SK-N-SH (cell line): ENCODE results near the gene ABCC3. TPM values are rescaled to one million over a fixed set of nuclear protein-coding genes. Genes with fewer than 3 reads are reported as not detected.
A peak's percentile ranks its signal among the peaks of the same experiment; 100 is the strongest.

Experiments used
- CTCF ChIA-PET: fragments of 300-600, 350-600 bp; formaldehyde crosslinking; extraction: SDS; loops from one replicate; lab custom pipeline; 2021; lab: Yijun Ruan, JAX
- POLR2A ChIA-PET: fragments of 350-600 bp; sonication (Branson Sonifier 250); formaldehyde crosslinking; extraction: SDS; loops from one replicate; lab custom pipeline; 2020; ENCODE audit warnings: antibody characterized with exemption, inconsistent platforms; lab: Yijun Ruan, JAX
- DNase-seq: peaks from one replicate; pipeline ENCODE4 v3.0.0; 2012
- H2AFZ ChIP-seq: fragments of 200-600 bp; sonication (generic); 2 replicates; pipeline ENCODE4 v1.8.1; 2016; ENCODE audit warnings: antibody characterized with exemption, mild to moderate bottlenecking, low read depth
- H3F3A ChIP-seq: fragments of 200-600 bp; sonication (generic); replicated peaks from 2 replicates; pipeline ENCODE3; 2016; ENCODE audit warnings: antibody characterized with exemption, mild to moderate bottlenecking; ENCODE audit not compliant: insufficient read depth
- H3K27ac ChIP-seq, 2 experiments: fragments of 200-500 bp in 1 of 2; fragments of 200-600 bp in 1 of 2; sonication (Bioruptor generic) in 1 of 2; sonication (generic), shearing (Covaris generic) in 1 of 2; 2 replicates each; pipeline versions ENCODE4 v1.5.1 to v1.6.1; 2014 to 2016; ENCODE audit warnings: low read depth in 2 of 2, inconsistent platforms in 1 of 2, low read length in 1 of 2, mild to moderate bottlenecking in 1 of 2, mixed read lengths in 1 of 2
- H3K27me3 ChIP-seq: fragments of 200-600 bp; sonication (generic), shearing (Covaris generic); 2 replicates; pipeline ENCODE4 v1.6.1; 2016; ENCODE audit warnings: mixed run types; ENCODE audit not compliant: insufficient read depth
- H3K36me3 ChIP-seq, 2 experiments: fragments of 200-500 bp in 1 of 2; fragments of 200-600 bp in 1 of 2; sonication (Bioruptor generic) in 1 of 2; sonication (generic) in 1 of 2; replicated peaks in 1 of 2; 2 replicates each; pipeline versions ENCODE3 to v1.5.1; 2014 to 2016; ENCODE audit warnings: low read length in 1 of 2, mild to moderate bottlenecking in 1 of 2; ENCODE audit not compliant: insufficient read depth in 2 of 2, control insufficient read depth in 1 of 2
- H3K4me1 ChIP-seq, 2 experiments: fragments of 200-500 bp in 1 of 2; fragments of 200-600 bp in 1 of 2; sonication (Bioruptor generic) in 1 of 2; sonication (generic), shearing (Covaris generic) in 1 of 2; 2 replicates each; pipeline versions ENCODE4 v1.5.1 to v1.6.1; 2014 to 2016; ENCODE audit warnings: low read depth in 1 of 2, low read length in 1 of 2, mixed run types in 1 of 2; ENCODE audit not compliant: insufficient read depth in 2 of 2, control insufficient read depth in 1 of 2
- H3K4me2 ChIP-seq: fragments of 200-600 bp; sonication (generic), shearing (Covaris generic); 2 replicates; pipeline ENCODE4 v1.6.1; 2017; ENCODE audit warnings: mixed run types
- H3K4me3 ChIP-seq, 2 experiments: fragments of 200-500 bp in 1 of 2; fragments of 200-600 bp in 1 of 2; sonication (Bioruptor generic) in 1 of 2; sonication (generic), shearing (Covaris generic) in 1 of 2; 2 replicates each; pipeline versions ENCODE4 v1.5.1 to v1.8.1; 2014 to 2016; ENCODE audit warnings: low read depth in 2 of 2, inconsistent platforms in 1 of 2, low read length in 1 of 2, mild to moderate bottlenecking in 1 of 2, mixed read lengths in 1 of 2, moderate library complexity in 1 of 2
- H3K79me2 ChIP-seq: fragments of 200-600 bp; sonication (generic); 2 replicates; pipeline ENCODE4 v1.8.1; 2017; ENCODE audit warnings: mild to moderate bottlenecking; ENCODE audit not compliant: insufficient read depth
- H3K9ac ChIP-seq: fragments of 200-600 bp; sonication (generic); 2 replicates; pipeline ENCODE4 v1.6.1; 2017; ENCODE audit warnings: mixed run types
- H3K9me2 ChIP-seq: fragments of 200-600 bp; sonication (generic); 2 replicates; pipeline ENCODE4 v1.6.1; 2017; ENCODE audit warnings: mixed run types
- H3K9me3 ChIP-seq: fragments of 200-600 bp; sonication (generic); 2 replicates; pipeline ENCODE4 v1.6.1; 2017; ENCODE audit warnings: mixed run types, mild to moderate bottlenecking, moderate library complexity
- H4K20me1 ChIP-seq: fragments of 200-600 bp; sonication (generic); 2 replicates; pipeline ENCODE4 v1.6.1; 2017; ENCODE audit warnings: mild to moderate bottlenecking, mixed run types; ENCODE audit not compliant: insufficient read depth
- EP300 ChIP-seq, 2 experiments: IDR thresholded peaks; 2 replicates each; pipeline versions ENCODE4 v1.4.0 to v1.6.1; 2012; ENCODE audit warnings: borderline replicate concordance in 1 of 2, low read depth in 1 of 2, low read length in 1 of 2
- SIN3A ChIP-seq: IDR thresholded peaks from 2 replicates; pipeline ENCODE4 v1.6.1; 2012; ENCODE audit warnings: low read depth, mild to moderate bottlenecking, low read length, moderate library complexity, borderline replicate concordance
- WGBS: methylation state at CpG from one replicate; pipeline ENCODE4 v1.1.6; 2017; ENCODE audit warnings: low lambda C conversion rate; 5-methylcytosine and 5-hydroxymethylcytosine counted together
- polyA plus RNA-seq, 3 experiments: library from polyadenylated mRNA; depleted of rRNA; stranded (reverse); fragments of >200 nt; gene quantifications; 2 replicates each; pipeline ENCODE4 v1.2.3, GENCODE V29; 2012
- TF ChIP-seq, protein P1 (sequence below): IDR thresholded peaks from 2 replicates; pipeline ENCODE4 v1.4.0; 2012; ENCODE audit warnings: low read depth
- TF ChIP-seq, protein P2 (sequence below): fragments of 200-600 bp; sonication (generic); IDR thresholded peaks from 2 replicates; pipeline ENCODE4 v1.6.1; 2017; ENCODE audit warnings: antibody characterized with exemption, mild to moderate bottlenecking, moderate library complexity

Gene ABCC3
- polyA plus RNA-seq, 1 of the 3 experiments (the other 2 are of a cell fraction) = 185 TPM

DNA sequence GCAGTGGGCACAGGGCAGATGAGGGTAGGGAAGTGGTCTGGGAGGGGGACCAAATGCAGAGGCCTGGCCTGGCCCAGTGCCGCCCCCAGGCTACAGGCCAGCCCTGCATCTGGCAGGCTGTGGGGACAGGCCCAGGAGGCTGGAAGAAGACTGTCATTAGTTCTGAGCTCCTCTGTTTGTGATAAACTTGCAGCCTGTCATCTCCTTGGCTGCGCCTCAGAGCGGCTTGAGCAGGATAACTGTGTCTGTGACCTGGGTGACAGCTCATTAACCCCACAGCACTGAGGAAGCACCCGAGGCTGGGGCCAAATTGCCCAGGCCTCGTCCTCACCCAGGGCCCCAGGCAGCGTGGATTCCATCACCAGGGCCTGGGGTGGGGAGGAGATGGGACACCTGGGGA lies 23.9 kb downstream of the ABCC3 start:
- Histone ChIP-seq H3K4me1 (peaks cover 39 to 44% of the 10 kb centered on the region in 2 experiments), H3K27ac (peak overlapping the region; percentile 77; a peak in 3 of 4 replicates), H4K20me1 (no peaks in the 10 kb centered on the region), H3K27me3 (no peaks in the 10 kb centered on the region), H3K4me2 (no peak overlapping the region), H2AFZ (no peak overlapping the region), H3F3A (peaks cover 35% of the 10 kb centered on the region), H3K9ac (no peak overlapping the region), H3K4me3 (no peak overlapping the region), H3K36me3 (peaks cover 3 to 16% of the 10 kb centered on the region in 2 experiments), H3K79me2 (peaks cover 9% of the 10 kb centered on the region; the same call in 1 of the 2 replicates), H3K9me3 (no peaks in the 10 kb centered on the region), H3K9me2 (no peaks in the 10 kb centered on the region)
- ChIA-PET POLR2A (interaction anchor here (1.3 kb wide), 1 partner anchor 49 kb away, joined by 3 read pairs; no protein-coding TSS in a partner anchor), CTCF (interaction anchor here (1.1 to 5.5 kb wide), 8 partner anchors 17 to 179 kb away, joined by 3 to 38 read pairs (median 6); partner anchors contain the start of gene ABCC3)
- 0 out of 4 replicates have a peak, but pooled peaks of 1 of the 2 experiments have one; percentile 18 for TF ChIP-seq EP300 (IDR thresholded peaks at IDR 0.05; ENCODE audit: borderline replicate concordance in 1 of 2, low read depth in 1 of 2, low read length in 1 of 2)
- no peak for TF ChIP-seq SIN3A
- peak; percentile 76 for DNase-seq
- WGBS = 71% methylated on average over 4 of the region's 6 CpGs

DNA sequence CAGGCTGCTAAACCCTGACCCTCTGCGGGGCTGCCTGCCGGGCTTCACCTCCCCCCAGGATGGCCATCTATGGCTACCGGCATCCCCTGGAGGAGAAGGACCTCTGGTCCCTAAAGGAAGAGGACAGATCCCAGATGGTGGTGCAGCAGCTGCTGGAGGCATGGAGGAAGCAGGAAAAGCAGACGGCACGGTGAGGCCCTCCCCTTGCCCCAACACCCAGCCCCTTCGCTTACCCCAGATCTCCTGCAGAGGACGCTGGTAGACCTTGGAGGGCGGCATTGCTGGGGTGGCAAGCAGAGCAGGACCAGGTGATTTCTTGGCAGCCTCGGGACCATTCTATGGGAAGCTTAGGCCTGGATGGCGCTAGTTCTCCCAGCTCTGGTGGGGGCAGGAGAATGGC lies 24.5 kb downstream of the ABCC3 start:
- POLR2A ChIA-PET = interaction anchor here (1.3 kb wide), 2 partner anchors 32 to 49 kb away, joined by 3 read pairs; no protein-coding TSS in a partner anchor
- H3K9ac ChIP-seq = no peak overlapping the region
- H3K4me3 ChIP-seq = no peak overlapping the region
- no peaks in the 10 kb centered on the region for H3K9me2 ChIP-seq
- H3K27me3 ChIP-seq = no peaks in the 10 kb centered on the region
- 89% methylated on average over 10 of the region's 10 CpGs for WGBS
- no peak overlapping the region for H2AFZ ChIP-seq
- H3K79me2 ChIP-seq = peaks cover 6% of the 10 kb centered on the region; the same call in 1 of the 2 replicates
- no peaks in the 10 kb centered on the region for H3K9me3 ChIP-seq
- H3F3A ChIP-seq = peaks cover 36% of the 10 kb centered on the region
- H3K36me3 ChIP-seq = peaks cover 3 to 19% of the 10 kb centered on the region in 2 experiments
- peak overlapping the region; percentile 77 for H3K27ac ChIP-seq
- TF ChIP-seq, protein P1, sequence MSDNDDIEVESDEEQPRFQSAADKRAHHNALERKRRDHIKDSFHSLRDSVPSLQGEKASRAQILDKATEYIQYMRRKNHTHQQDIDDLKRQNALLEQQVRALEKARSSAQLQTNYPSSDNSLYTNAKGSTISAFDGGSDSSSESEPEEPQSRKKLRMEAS = no peak
- TF ChIP-seq, protein P2, sequence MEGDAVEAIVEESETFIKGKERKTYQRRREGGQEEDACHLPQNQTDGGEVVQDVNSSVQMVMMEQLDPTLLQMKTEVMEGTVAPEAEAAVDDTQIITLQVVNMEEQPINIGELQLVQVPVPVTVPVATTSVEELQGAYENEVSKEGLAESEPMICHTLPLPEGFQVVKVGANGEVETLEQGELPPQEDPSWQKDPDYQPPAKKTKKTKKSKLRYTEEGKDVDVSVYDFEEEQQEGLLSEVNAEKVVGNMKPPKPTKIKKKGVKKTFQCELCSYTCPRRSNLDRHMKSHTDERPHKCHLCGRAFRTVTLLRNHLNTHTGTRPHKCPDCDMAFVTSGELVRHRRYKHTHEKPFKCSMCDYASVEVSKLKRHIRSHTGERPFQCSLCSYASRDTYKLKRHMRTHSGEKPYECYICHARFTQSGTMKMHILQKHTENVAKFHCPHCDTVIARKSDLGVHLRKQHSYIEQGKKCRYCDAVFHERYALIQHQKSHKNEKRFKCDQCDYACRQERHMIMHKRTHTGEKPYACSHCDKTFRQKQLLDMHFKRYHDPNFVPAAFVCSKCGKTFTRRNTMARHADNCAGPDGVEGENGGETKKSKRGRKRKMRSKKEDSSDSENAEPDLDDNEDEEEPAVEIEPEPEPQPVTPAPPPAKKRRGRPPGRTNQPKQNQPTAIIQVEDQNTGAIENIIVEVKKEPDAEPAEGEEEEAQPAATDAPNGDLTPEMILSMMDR = peak; percentile 13; the same call in 1 of the 2 replicates
- H3K4me1 ChIP-seq = peaks cover 39 to 44% of the 10 kb centered on the region in 2 experiments
- H4K20me1 ChIP-seq = no peaks in the 10 kb centered on the region
- CTCF ChIA-PET = interaction anchor here (1.0 to 5.5 kb wide), 11 partner anchors 18 to 108 kb away, joined by 3 to 38 read pairs (median 6); partner anchors contain the start of gene ABCC3
- no peak for DNase-seq
- no peak overlapping the region for H3K4me2 ChIP-seq
